Trophoblast cell (in vitro differentiated cells and primary cell): ENCODE measurements around the gene RFX3.

Source experiments
- DNase-seq, 2 donors: peaks; one replicate each; pipeline ENCODE4 v3.0.0-alpha.2; 2016
- H2AFZ ChIP-seq: 2 replicates; pipeline ENCODE4 v1.6.1; 2013; ENCODE audit warnings: low read length, moderate library complexity, mild to moderate bottlenecking; ENCODE audit not compliant: insufficient read depth, poor library complexity
- H2AK5ac ChIP-seq: 2 replicates; pipeline ENCODE4 v1.6.1; 2013; ENCODE audit warnings: mild to moderate bottlenecking, low read length
- H2BK120ac ChIP-seq: 2 replicates; pipeline ENCODE4 v1.6.1; 2013; ENCODE audit warnings: low read length, mild to moderate bottlenecking, moderate library complexity; ENCODE audit not compliant: insufficient read depth, poor library complexity
- H2BK12ac ChIP-seq: 2 replicates; pipeline ENCODE4 v1.6.1; 2013; ENCODE audit warnings: mild to moderate bottlenecking, low read length, moderate library complexity
- H2BK5ac ChIP-seq: 2 replicates; pipeline ENCODE4 v1.6.1; 2013; ENCODE audit warnings: low read length, low read depth, moderate library complexity, mild to moderate bottlenecking; ENCODE audit not compliant: poor library complexity
- H3K14ac ChIP-seq: 2 replicates; pipeline ENCODE4 v1.6.1; 2013; ENCODE audit warnings: mild to moderate bottlenecking, low read length
- H3K18ac ChIP-seq: 2 replicates; pipeline ENCODE4 v1.6.1; 2013; ENCODE audit warnings: mild to moderate bottlenecking, low read length
- H3K23ac ChIP-seq: 2 replicates; pipeline ENCODE4 v1.6.1; 2013; ENCODE audit warnings: low read length
- H3K27ac ChIP-seq: 2 replicates; pipeline ENCODE4 v1.5.1; 2013; ENCODE audit warnings: low read depth, mild to moderate bottlenecking, inconsistent platforms, low read length, moderate library complexity
- H3K27me3 ChIP-seq: 2 replicates; pipeline ENCODE4 v1.6.1; 2013; ENCODE audit warnings: inconsistent platforms, mild to moderate bottlenecking, low read length, moderate library complexity; ENCODE audit not compliant: insufficient read depth
- H3K36me3 ChIP-seq, 2 experiments: 1 replicate in 1 of 2; 2 replicates in 1 of 2; pipeline ENCODE4 v1.6.1; 2013; ENCODE audit warnings: low read length in 2 of 2, mild to moderate bottlenecking in 2 of 2, moderate library complexity in 1 of 2; ENCODE audit not compliant: insufficient read depth in 2 of 2, control insufficient read depth in 1 of 2
- H3K4ac ChIP-seq: 2 replicates; pipeline ENCODE4 v1.6.1; 2013; ENCODE audit warnings: low read depth, mild to moderate bottlenecking, low read length, moderate library complexity
- H3K4me1 ChIP-seq, 2 experiments: 1 replicate in 1 of 2; 2 replicates in 1 of 2; pipeline ENCODE4 v1.6.1; 2013; ENCODE audit warnings: low read length in 2 of 2, mild to moderate bottlenecking in 2 of 2, moderate library complexity in 1 of 2; ENCODE audit not compliant: insufficient read depth in 2 of 2, control insufficient read depth in 1 of 2
- H3K4me2 ChIP-seq: 2 replicates; pipeline ENCODE4 v1.6.1; 2013; ENCODE audit warnings: inconsistent platforms, mild to moderate bottlenecking, low read length, moderate library complexity
- H3K4me3 ChIP-seq: 2 replicates; pipeline ENCODE4 v1.5.1; 2013; ENCODE audit warnings: mild to moderate bottlenecking, low read depth, low read length, inconsistent platforms
- H3K79me1 ChIP-seq: one replicate; pipeline ENCODE4 v1.6.1; 2013; ENCODE audit warnings: low read length
- H3K79me2 ChIP-seq: 2 replicates; pipeline ENCODE4 v1.6.1; 2013; ENCODE audit warnings: low read length, mild to moderate bottlenecking; ENCODE audit not compliant: control insufficient read depth, insufficient read depth, poor library complexity
- H3K9ac ChIP-seq: 2 replicates; pipeline ENCODE4 v1.6.1; 2013; ENCODE audit warnings: mild to moderate bottlenecking, low read length
- H3K9me3 ChIP-seq: 2 replicates; pipeline ENCODE4 v1.6.1; 2013; ENCODE audit warnings: low read depth, mild to moderate bottlenecking, control low read depth, inconsistent platforms, low read length; ENCODE audit not compliant: insufficient read depth
- H4K12ac ChIP-seq: 2 replicates; pipeline ENCODE4 v1.6.1; 2013; ENCODE audit warnings: low read depth, mild to moderate bottlenecking, low read length, moderate library complexity
- H4K8ac ChIP-seq: 2 replicates; pipeline ENCODE4 v1.6.1; 2013; ENCODE audit warnings: low read depth, mild to moderate bottlenecking, low read length, moderate library complexity
- H4K91ac ChIP-seq: one replicate; pipeline ENCODE4 v1.6.1; 2013; ENCODE audit warnings: low read depth, mild to moderate bottlenecking, low read length, moderate library complexity
- WGBS: extraction: QIAGEN DNeasy Blood & Tissue Kit; methylation state at CpG from one replicate; pipeline ENCODE4 v1.1.7; 2013; ENCODE audit warnings: missing lambda C conversion rate; ENCODE audit not compliant: insufficient read length, insufficient coverage; ENCODE audit errors: extremely low coverage; 5-methylcytosine and 5-hydroxymethylcytosine counted together

The RFX3 gene

DNA sequence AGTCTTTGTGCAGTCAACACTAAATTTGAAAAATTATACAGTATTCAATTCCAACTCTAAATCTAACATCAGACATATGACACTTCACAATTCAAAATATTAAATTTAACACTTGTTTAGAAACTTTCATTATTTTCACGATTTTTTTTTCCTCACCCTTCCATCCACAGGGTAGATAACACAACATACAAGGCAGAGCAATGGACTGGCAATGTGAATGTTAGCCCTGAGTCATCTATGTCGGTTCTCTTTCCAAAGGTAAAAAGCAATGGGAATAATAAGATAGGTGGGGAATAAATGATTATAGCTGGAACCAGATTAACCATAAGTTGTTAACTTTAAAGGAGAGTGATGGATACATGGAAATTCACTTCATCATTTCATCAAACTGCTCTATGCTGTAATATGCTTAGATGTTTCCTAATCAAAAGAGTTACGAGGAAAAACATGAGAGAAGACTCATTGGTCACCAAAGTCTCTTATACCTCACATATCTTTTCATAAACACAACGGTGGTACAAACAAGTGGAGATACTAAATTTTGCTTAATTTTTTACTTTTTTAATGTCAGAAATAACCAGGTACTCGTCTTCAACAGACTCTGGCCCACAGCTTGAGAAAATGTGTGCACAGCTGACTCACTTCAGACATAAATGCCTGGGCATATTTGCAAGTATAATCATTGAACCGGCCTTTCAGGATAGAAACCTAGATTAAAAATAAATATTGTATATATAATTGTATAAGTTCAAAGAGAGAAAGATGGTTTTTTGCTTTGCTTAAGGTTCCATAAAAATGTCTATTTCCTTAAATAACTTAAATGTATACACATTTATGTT, 23.0 kb downstream of the RFX3 start:
- 100% methylated on average over 1 of the region's 6 CpGs for WGBS
- Histone ChIP-seq H3K4me2 (no peak overlapping the region), H3K4ac (no peak overlapping the region), H4K91ac (no peak overlapping the region), H2BK120ac (no peak overlapping the region), H3K14ac (no peak overlapping the region), H4K8ac (no peak overlapping the region), H4K12ac (no peak overlapping the region), H3K27me3 (no peaks in the 10 kb centered on the region), H3K36me3 (no peaks in the 10 kb centered on the region), H2BK12ac (no peak overlapping the region), H3K18ac (no peak overlapping the region), H2BK5ac (no peak overlapping the region), H3K9me3 (no peaks in the 10 kb centered on the region), H3K79me2 (no peaks in the 10 kb centered on the region), H2AK5ac (no peak overlapping the region), H3K27ac (no peak overlapping the region), H3K23ac (no peak overlapping the region), H2AFZ (no peak overlapping the region), H3K4me1 (no peaks in the 10 kb centered on the region), H3K79me1 (no peaks in the 10 kb centered on the region), H3K4me3 (no peak overlapping the region), H3K9ac (no peak overlapping the region)
- peak; percentile 15 to 57 for DNase-seq

DNA sequence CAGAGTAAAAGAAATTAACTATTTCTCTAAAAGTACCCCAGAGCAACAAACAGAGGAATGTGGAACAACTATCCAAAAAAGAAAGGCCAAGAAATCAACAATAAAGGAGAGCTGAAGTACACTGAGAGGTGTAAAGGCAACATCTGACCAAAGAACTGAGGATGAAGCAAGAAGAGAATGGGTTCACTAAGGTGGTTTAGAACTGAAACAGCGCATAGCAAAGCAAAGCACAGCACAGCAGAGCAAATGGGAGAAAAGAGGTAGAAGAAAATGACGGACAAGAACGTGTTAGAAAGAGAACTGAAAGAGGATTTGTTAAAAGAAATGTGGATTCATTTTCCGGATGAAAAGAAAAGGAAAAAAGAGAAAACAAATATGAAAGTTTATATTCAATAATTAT, 25.8 kb downstream of the RFX3 start:
- Histone ChIP-seq H3K79me2 (no peaks in the 10 kb centered on the region), H3K27me3 (no peaks in the 10 kb centered on the region), H3K4me1 (no peaks in the 10 kb centered on the region), H4K12ac (no peak overlapping the region), H4K8ac (no peak overlapping the region), H2BK120ac (no peak overlapping the region), H2BK12ac (no peak overlapping the region), H3K4ac (no peak overlapping the region), H3K9ac (no peak overlapping the region), H3K27ac (no peak overlapping the region), H3K36me3 (no peaks in the 10 kb centered on the region), H3K9me3 (no peaks in the 10 kb centered on the region), H4K91ac (no peak overlapping the region), H3K4me3 (no peak overlapping the region), H3K23ac (no peak overlapping the region), H3K14ac (no peak overlapping the region), H2BK5ac (no peak overlapping the region), H2AFZ (no peak overlapping the region), H2AK5ac (no peak overlapping the region), H3K79me1 (no peaks in the 10 kb centered on the region), H3K4me2 (no peak overlapping the region), H3K18ac (no peak overlapping the region)
- no peak for DNase-seq
- 100% methylated on average over 1 of the region's 4 CpGs for WGBS

DNA sequence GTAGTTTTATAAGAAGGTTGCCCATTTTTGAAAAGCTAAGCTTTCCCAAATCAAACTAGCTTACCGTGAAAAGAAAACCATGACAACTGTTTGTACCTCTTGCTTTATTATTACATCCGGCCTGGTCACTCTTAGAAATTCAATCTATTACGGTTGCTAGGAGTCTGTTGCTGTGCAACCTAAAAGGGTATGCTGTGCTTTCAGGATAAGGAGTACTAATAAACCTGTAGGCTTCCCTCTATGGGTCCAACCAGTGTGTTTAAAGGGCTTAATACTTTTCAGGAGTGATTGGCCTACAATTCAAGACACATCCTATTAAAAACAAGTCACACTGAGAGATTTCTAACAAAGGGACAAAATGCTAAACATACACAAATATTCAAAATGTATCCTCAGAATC, 27.1 kb downstream of the RFX3 start:
- no peaks in the 10 kb centered on the region for H3K9me3 ChIP-seq
- no peak overlapping the region for H3K14ac ChIP-seq
- H4K91ac ChIP-seq, result no peak overlapping the region
- no CpG with 5 or more reads among the region's 3 CpGs for WGBS
- H3K23ac ChIP-seq, result no peak overlapping the region
- H3K79me2 ChIP-seq, result no peaks in the 10 kb centered on the region
- no peak overlapping the region for H2BK12ac ChIP-seq
- no peak overlapping the region for H3K9ac ChIP-seq
- H2BK5ac ChIP-seq, result no peak overlapping the region
- no peak overlapping the region for H3K18ac ChIP-seq
- no peaks in the 10 kb centered on the region for H3K27me3 ChIP-seq
- H4K12ac ChIP-seq, result no peak overlapping the region
- no peak overlapping the region for H3K27ac ChIP-seq
- H3K4me1 ChIP-seq, result no peaks in the 10 kb centered on the region
- no peak overlapping the region for H3K4me3 ChIP-seq
- no peak overlapping the region for H2AFZ ChIP-seq
- no peak overlapping the region for H2BK120ac ChIP-seq
- DNase-seq, result no peak
- H3K36me3 ChIP-seq, result no peaks in the 10 kb centered on the region
- H3K4ac ChIP-seq, result no peak overlapping the region
- H3K4me2 ChIP-seq, result no peak overlapping the region
- H3K79me1 ChIP-seq, result no peaks in the 10 kb centered on the region
- H2AK5ac ChIP-seq, result no peak overlapping the region
- H4K8ac ChIP-seq, result no peak overlapping the region

DNA sequence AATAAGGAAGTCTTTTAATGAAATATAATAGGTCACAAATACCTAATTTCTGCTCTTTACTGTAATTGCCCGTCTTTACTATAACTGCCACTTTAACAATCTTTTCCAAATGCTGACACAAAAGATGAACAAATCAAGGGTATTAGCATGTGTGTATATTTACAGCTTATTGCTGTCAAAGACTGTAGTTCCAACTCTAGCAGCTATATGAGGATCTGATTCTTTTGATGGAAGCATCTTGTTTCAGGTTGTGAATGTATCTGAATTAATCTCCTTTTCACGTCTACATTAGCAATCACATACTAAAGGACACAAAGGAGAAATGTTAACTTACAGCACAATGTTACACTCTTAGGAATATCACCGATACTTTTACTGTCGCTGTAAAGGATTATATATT, 27.9 kb downstream of the RFX3 start:
- Histone ChIP-seq H2BK12ac (no peak overlapping the region), H4K8ac (no peak overlapping the region), H3K4me3 (no peak overlapping the region), H3K9me3 (no peaks in the 10 kb centered on the region), H3K14ac (no peak overlapping the region), H3K79me2 (no peaks in the 10 kb centered on the region), H2BK120ac (no peak overlapping the region), H3K4me1 (no peaks in the 10 kb centered on the region), H2AFZ (no peak overlapping the region), H3K4me2 (no peak overlapping the region), H3K4ac (no peak overlapping the region), H4K12ac (no peak overlapping the region), H3K36me3 (no peaks in the 10 kb centered on the region), H2BK5ac (no peak overlapping the region), H4K91ac (no peak overlapping the region), H3K79me1 (no peaks in the 10 kb centered on the region), H2AK5ac (no peak overlapping the region), H3K27me3 (no peaks in the 10 kb centered on the region), H3K27ac (no peak overlapping the region), H3K9ac (no peak overlapping the region), H3K18ac (no peak overlapping the region), H3K23ac (no peak overlapping the region)
- DNase-seq, result no peak
- WGBS, result no CpG with 5 or more reads among the region's 4 CpGs
